ENCODE measurements around the gene NUBPL.
"Not testable (repeated sequence)": the region's sequence is repeated elsewhere in the genome, so short reads cannot be mapped to it uniquely, and the experiment has no call there.

Gene NUBPL

GRCh38 chr14:31692376-31692781 lies 131.2 kb downstream of the NUBPL start:
- no peak overlapping the region for H3K4me3 ChIP-seq (ENCODE audit: low read depth, low read length)
- no peak for TF ChIP-seq CTCF (IDR thresholded peaks at IDR 0.05; ENCODE audit: low read depth, low read length)

- H3K4me3 ChIP-seq (ENCODE audit: low read depth, low read length) = no peak overlapping the region
- TF ChIP-seq CTCF (IDR thresholded peaks at IDR 0.05; ENCODE audit: low read depth, low read length) = no peak
These were observed 135.2 kb downstream of the NUBPL start for GRCh38 chr14:31696378-31696777.

- no peak overlapping the region for H3K4me3 ChIP-seq (ENCODE audit: low read depth, low read length)
- no peak for TF ChIP-seq CTCF (IDR thresholded peaks at IDR 0.05; ENCODE audit: low read depth, low read length)
These were observed 138.6 kb downstream of the NUBPL start for GRCh38 chr14:31699809-31700208.

GRCh38 chr14:31700282-31701074 lies 139.3 kb downstream of the NUBPL start:
- TF ChIP-seq CTCF (IDR thresholded peaks at IDR 0.05; ENCODE audit: low read depth, low read length) = no peak
- H3K4me3 ChIP-seq (ENCODE audit: low read depth, low read length) = no peak overlapping the region

- TF ChIP-seq CTCF (IDR thresholded peaks at IDR 0.05; ENCODE audit: low read depth, low read length) = no peak
- H3K4me3 ChIP-seq (ENCODE audit: low read depth, low read length) = no peak overlapping the region
These were observed 140.9 kb downstream of the NUBPL start for GRCh38 chr14:31702130-31702529.

- no peak overlapping the region for H3K4me3 ChIP-seq (ENCODE audit: low read depth, low read length)
- TF ChIP-seq CTCF (IDR thresholded peaks at IDR 0.05; ENCODE audit: low read depth, low read length) = no peak
These were observed 141.9 kb downstream of the NUBPL start for GRCh38 chr14:31703056-31703455.

GRCh38 chr14:31705731-31706130 lies 144.5 kb downstream of the NUBPL start:
- no peak for TF ChIP-seq CTCF (IDR thresholded peaks at IDR 0.05; ENCODE audit: low read depth, low read length)

GRCh38 chr14:31708661-31709060 lies 147.5 kb downstream of the NUBPL start:
- H3K4me3 ChIP-seq (ENCODE audit: low read depth, low read length) = not testable (repeated sequence)

More at GRCh38 chr14:31705731-31706130, 144.5 kb downstream of the NUBPL start:
- H3K4me3 ChIP-seq (ENCODE audit: low read depth, low read length) = no peak overlapping the region
